Measurements from ENCODE around the gene NTRK3. TPM values are rescaled to one million over a fixed set of nuclear protein-coding genes. Genes with fewer than 3 reads are reported as not detected.

Gene NTRK3
- total RNA-seq, 2 experiments from 2014 or later: not detected

- POLR2A ChIA-PET: no interaction called here
- ATAC-seq (no peak), DNase-seq (no peak)
- CTCF ChIA-PET: no interaction called here
- Mint-ChIP-seq H3K27me3 (ENCODE audit: low read depth) (no peaks in the 10 kb centered on the region), H3K4me1 (ENCODE audit: low read depth) (no peaks in the 10 kb centered on the region), H3K9me3 (ENCODE audit: insufficient read depth) (no peaks in the 10 kb centered on the region), H3K4me3 (no peak overlapping the region), H3K27ac (no peak overlapping the region), H3K36me3 (ENCODE audit: low read depth) (no peaks in the 10 kb centered on the region)
Measured at GRCh38 chr15:87929841-87930240, 326.7 kb downstream of the NTRK3 start.

DNA sequence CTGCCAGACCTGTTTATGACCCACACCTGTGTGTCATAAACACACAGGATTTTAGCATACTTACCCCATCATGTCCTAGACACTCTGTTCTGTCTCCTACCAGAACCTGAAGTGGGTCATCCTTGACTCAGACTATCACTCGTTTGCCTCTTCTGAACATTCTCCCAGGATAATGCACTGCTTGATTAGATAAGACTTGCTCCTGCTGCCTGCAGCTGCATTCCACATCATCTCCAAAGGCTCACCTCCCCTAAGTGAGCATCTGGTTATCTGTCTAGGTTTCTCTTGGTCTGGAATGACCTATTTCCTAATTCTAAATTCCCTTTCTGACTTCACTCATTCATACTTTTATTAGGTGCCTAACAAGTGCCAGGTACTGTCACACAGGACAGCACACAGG, 332.1 kb downstream of the NTRK3 start:
- Mint-ChIP-seq H3K9me3 (ENCODE audit: insufficient read depth) (no peaks in the 10 kb centered on the region), H3K4me1 (ENCODE audit: low read depth) (no peaks in the 10 kb centered on the region), H3K4me3 (no peak overlapping the region), H3K36me3 (ENCODE audit: low read depth) (no peaks in the 10 kb centered on the region), H3K27me3 (ENCODE audit: low read depth) (no peaks in the 10 kb centered on the region), H3K27ac (no peak overlapping the region)
- ChIA-PET POLR2A (no interaction called here), CTCF (no interaction called here)
- no peak for DNase-seq
- ATAC-seq: no peak

DNA sequence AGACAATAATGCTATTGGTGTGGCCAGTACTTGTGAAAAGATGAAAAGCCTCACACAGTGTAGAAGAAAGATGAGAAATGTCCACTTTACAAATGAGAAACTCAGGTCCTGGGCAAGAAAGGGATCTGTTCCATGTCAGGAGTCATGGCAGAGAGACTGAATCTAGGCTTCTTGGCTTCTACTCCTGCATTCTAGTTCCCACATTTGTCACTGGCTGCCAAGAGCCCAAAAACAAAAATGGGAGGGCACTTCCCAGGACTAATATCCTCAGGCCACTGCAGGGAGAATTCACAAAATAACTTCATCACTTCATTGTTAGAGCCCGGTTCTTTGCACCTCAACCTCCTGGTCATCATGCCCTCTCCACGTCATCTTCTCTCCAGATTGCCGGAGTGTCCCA, 337.5 kb downstream of the NTRK3 start:
- DNase-seq: no peak
- ChIA-PET POLR2A (no interaction called here), CTCF (no interaction called here)
- no peak for ATAC-seq
- Mint-ChIP-seq H3K27me3 (ENCODE audit: low read depth) (no peaks in the 10 kb centered on the region), H3K4me1 (ENCODE audit: low read depth) (no peaks in the 10 kb centered on the region), H3K27ac (no peak overlapping the region), H3K9me3 (ENCODE audit: insufficient read depth) (no peaks in the 10 kb centered on the region), H3K36me3 (ENCODE audit: low read depth) (no peaks in the 10 kb centered on the region), H3K4me3 (no peak overlapping the region)

- Mint-ChIP-seq H3K27ac (no peak overlapping the region), H3K36me3 (ENCODE audit: low read depth) (no peaks in the 10 kb centered on the region), H3K4me1 (ENCODE audit: low read depth) (no peaks in the 10 kb centered on the region), H3K27me3 (ENCODE audit: low read depth) (no peaks in the 10 kb centered on the region), H3K9me3 (ENCODE audit: insufficient read depth) (no peaks in the 10 kb centered on the region), H3K4me3 (no peak overlapping the region)
- ChIA-PET POLR2A (no interaction called here), CTCF (no interaction called here)
- DNase-seq (no peak), ATAC-seq (no peak)
Measured at GRCh38 chr15:87917480-87917879, 339.1 kb downstream of the NTRK3 start.

GRCh38 chr15:87916208-87916607, 340.3 kb downstream of the NTRK3 start:
- Mint-ChIP-seq H3K4me3 (no peak overlapping the region), H3K4me1 (ENCODE audit: low read depth) (no peaks in the 10 kb centered on the region), H3K27ac (no peak overlapping the region), H3K9me3 (ENCODE audit: insufficient read depth) (no peaks in the 10 kb centered on the region), H3K27me3 (ENCODE audit: low read depth) (no peaks in the 10 kb centered on the region), H3K36me3 (ENCODE audit: low read depth) (no peaks in the 10 kb centered on the region)
- ATAC-seq (no peak), DNase-seq (no peak)
- ChIA-PET POLR2A (no interaction called here), CTCF (no interaction called here)

DNA sequence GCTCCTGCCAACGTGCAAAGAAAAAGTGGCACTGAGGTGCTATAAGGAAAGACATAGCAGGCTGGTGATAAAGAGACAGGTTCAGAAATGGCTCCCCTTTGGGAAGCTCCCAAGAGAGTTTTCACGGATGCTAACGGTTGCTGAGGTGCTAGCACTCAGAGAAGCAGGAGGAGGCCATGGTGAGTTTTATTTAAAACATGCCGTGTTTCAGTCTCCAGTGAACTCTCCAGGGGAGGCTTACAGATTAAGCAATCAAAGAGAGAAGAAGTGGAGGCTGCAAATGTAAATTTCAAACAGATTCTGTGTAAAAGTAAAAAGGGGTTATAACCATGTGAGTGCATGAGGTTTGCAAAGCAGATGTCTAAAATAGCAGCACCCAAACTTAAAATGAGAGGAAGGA, 346.2 kb downstream of the NTRK3 start:
- Mint-ChIP-seq H3K4me3 (no peak overlapping the region), H3K27me3 (ENCODE audit: low read depth) (no peaks in the 10 kb centered on the region), H3K4me1 (ENCODE audit: low read depth) (no peaks in the 10 kb centered on the region), H3K36me3 (ENCODE audit: low read depth) (no peaks in the 10 kb centered on the region), H3K27ac (no peak overlapping the region), H3K9me3 (ENCODE audit: insufficient read depth) (no peaks in the 10 kb centered on the region)
- DNase-seq (no peak), ATAC-seq (no peak)
- POLR2A ChIA-PET: no interaction called here
- CTCF ChIA-PET: no interaction called here

- ChIA-PET CTCF (no interaction called here), POLR2A (no interaction called here)
- H3K27me3 Mint-ChIP-seq (ENCODE audit: low read depth): no peaks in the 10 kb centered on the region
- no peak overlapping the region for H3K4me3 Mint-ChIP-seq
- H3K27ac Mint-ChIP-seq: no peak overlapping the region
- no peak for ATAC-seq
- no peaks in the 10 kb centered on the region for H3K4me1 Mint-ChIP-seq (ENCODE audit: low read depth)
- no peaks in the 10 kb centered on the region for H3K36me3 Mint-ChIP-seq (ENCODE audit: low read depth)
- no peak for DNase-seq
- H3K9me3 Mint-ChIP-seq (ENCODE audit: insufficient read depth): no peaks in the 10 kb centered on the region
Measured at GRCh38 chr15:87907676-87908446, 348.7 kb downstream of the NTRK3 start.

GRCh38 chr15:87906444-87906843, 350.1 kb downstream of the NTRK3 start:
- H3K9me3 Mint-ChIP-seq (ENCODE audit: insufficient read depth): no peaks in the 10 kb centered on the region
- no peak for DNase-seq
- ChIA-PET POLR2A (no interaction called here), CTCF (no interaction called here)
- no peaks in the 10 kb centered on the region for H3K4me1 Mint-ChIP-seq (ENCODE audit: low read depth)
- H3K4me3 Mint-ChIP-seq: no peak overlapping the region
- ATAC-seq: no peak
- no peak overlapping the region for H3K27ac Mint-ChIP-seq
- no peaks in the 10 kb centered on the region for H3K27me3 Mint-ChIP-seq (ENCODE audit: low read depth)
- H3K36me3 Mint-ChIP-seq (ENCODE audit: low read depth): no peaks in the 10 kb centered on the region

DNA sequence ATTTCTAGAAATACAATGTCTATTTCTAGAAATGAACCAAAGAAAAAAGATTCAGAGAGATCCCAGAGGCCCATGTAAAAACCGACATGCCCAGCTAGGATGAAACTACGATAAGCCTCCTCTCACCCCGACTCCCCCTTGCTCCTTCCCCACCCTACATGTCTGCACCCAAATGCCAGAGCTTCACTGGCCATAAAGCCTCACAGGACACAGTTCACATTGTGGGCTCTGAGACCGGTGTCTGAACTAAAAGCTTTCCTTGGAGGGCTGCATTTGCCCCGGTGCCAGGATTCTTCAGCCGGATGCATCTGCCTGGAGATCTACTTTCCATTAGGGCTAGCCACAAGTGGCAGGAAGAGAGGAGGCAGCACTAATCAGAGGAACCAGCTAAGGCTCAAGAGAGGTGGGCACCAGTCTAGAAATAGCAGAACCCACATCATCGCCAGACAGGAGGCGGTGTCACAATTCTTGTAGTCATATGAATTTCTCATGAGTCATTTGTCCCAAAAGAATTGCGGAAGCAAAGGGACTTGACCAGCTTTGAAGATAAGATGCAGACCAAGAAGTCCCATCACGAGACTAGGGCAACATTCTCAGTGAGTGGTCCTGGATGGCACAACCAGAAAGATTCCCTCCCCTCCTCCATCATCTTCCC, 353.6 kb downstream of the NTRK3 start:
- no peaks in the 10 kb centered on the region for H3K9me3 Mint-ChIP-seq (ENCODE audit: insufficient read depth)
- POLR2A ChIA-PET: no interaction called here
- no peaks in the 10 kb centered on the region for H3K4me1 Mint-ChIP-seq (ENCODE audit: low read depth)
- no peaks in the 10 kb centered on the region for H3K27me3 Mint-ChIP-seq (ENCODE audit: low read depth)
- no peak for DNase-seq
- no peaks in the 10 kb centered on the region for H3K36me3 Mint-ChIP-seq (ENCODE audit: low read depth)
- no peak overlapping the region for H3K4me3 Mint-ChIP-seq
- no peak overlapping the region for H3K27ac Mint-ChIP-seq
- CTCF ChIA-PET: no interaction called here
- ATAC-seq: no peak

- H3K4me1 Mint-ChIP-seq (ENCODE audit: low read depth): no peaks in the 10 kb centered on the region
- H3K27me3 Mint-ChIP-seq (ENCODE audit: low read depth): no peaks in the 10 kb centered on the region
- H3K4me3 Mint-ChIP-seq: no peak overlapping the region
- DNase-seq (no peak), ATAC-seq (no peak)
- ChIA-PET CTCF (no interaction called here), POLR2A (no interaction called here)
- no peak overlapping the region for H3K27ac Mint-ChIP-seq
- H3K9me3 Mint-ChIP-seq (ENCODE audit: insufficient read depth): no peaks in the 10 kb centered on the region
- no peaks in the 10 kb centered on the region for H3K36me3 Mint-ChIP-seq (ENCODE audit: low read depth)
Measured at GRCh38 chr15:87901926-87902690, 354.4 kb downstream of the NTRK3 start.

- Mint-ChIP-seq H3K4me1 (ENCODE audit: low read depth) (no peaks in the 10 kb centered on the region), H3K27ac (no peak overlapping the region), H3K4me3 (no peak overlapping the region), H3K9me3 (ENCODE audit: insufficient read depth) (no peaks in the 10 kb centered on the region), H3K36me3 (ENCODE audit: low read depth) (no peaks in the 10 kb centered on the region), H3K27me3 (ENCODE audit: low read depth) (no peaks in the 10 kb centered on the region)
- no peak for ATAC-seq
- POLR2A ChIA-PET: no interaction called here
- DNase-seq: no peak
- CTCF ChIA-PET: no interaction called here
Measured at GRCh38 chr15:87901008-87901407, 355.5 kb downstream of the NTRK3 start.

DNA sequence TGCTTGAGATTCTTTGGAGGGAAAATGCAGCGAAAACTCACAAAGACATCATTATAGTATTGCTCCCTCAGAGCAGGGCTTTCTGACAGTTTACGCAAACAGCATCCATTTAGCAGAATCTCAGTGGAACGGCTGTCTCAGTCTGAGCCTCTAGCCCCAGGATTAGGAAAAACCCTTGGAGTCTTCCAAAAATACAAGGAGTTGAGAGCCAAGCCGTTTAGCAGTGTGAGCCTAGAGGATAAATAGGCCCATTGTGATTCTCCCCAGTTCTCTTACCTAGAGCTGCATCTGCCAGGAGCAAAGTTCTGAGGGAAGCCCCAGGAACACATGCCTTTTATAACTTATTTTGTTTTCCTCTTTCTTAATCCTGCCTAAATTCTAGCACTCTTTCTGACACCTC, 359.6 kb downstream of the NTRK3 start:
- H3K36me3 Mint-ChIP-seq (ENCODE audit: low read depth): no peaks in the 10 kb centered on the region

More for the DNA sequence above, 359.6 kb downstream of the NTRK3 start:
- H3K9me3 Mint-ChIP-seq (ENCODE audit: insufficient read depth): no peaks in the 10 kb centered on the region
- no peaks in the 10 kb centered on the region for H3K27me3 Mint-ChIP-seq (ENCODE audit: low read depth)
- no peaks in the 10 kb centered on the region for H3K4me1 Mint-ChIP-seq (ENCODE audit: low read depth)
- H3K4me3 Mint-ChIP-seq: no peak overlapping the region
- ATAC-seq: no peak
- H3K27ac Mint-ChIP-seq: no peak overlapping the region
- DNase-seq: no peak
- ChIA-PET CTCF (no interaction called here), POLR2A (no interaction called here)
